Peyer's patch (tissue), 4 donors: ENCODE measurements around the gene ADARB1.

ENCODE experiments used
- POLR2A ChIP-seq, 2 donors: fragments of 450-650 bp; IDR thresholded peaks; one replicate each; pipeline ENCODE4 v1.5.1; 2017; ENCODE audit warnings: antibody characterized with exemption in 2 of 2, mild to moderate bottlenecking in 2 of 2, moderate library complexity in 2 of 2
- TF ChIP-seq, protein P1 (sequence below), 6 experiments: fragments of 450-650 bp in 4 of 6; fragments of 200-600 bp in 2 of 6; sonication (generic) in 1 of 6; IDR thresholded peaks; one replicate each; pipeline ENCODE4 v1.5.1; 2017 to 2019; ENCODE audit warnings: antibody characterized with exemption in 6 of 6, mild to moderate bottlenecking in 3 of 6, moderate library complexity in 1 of 6

DNA sequence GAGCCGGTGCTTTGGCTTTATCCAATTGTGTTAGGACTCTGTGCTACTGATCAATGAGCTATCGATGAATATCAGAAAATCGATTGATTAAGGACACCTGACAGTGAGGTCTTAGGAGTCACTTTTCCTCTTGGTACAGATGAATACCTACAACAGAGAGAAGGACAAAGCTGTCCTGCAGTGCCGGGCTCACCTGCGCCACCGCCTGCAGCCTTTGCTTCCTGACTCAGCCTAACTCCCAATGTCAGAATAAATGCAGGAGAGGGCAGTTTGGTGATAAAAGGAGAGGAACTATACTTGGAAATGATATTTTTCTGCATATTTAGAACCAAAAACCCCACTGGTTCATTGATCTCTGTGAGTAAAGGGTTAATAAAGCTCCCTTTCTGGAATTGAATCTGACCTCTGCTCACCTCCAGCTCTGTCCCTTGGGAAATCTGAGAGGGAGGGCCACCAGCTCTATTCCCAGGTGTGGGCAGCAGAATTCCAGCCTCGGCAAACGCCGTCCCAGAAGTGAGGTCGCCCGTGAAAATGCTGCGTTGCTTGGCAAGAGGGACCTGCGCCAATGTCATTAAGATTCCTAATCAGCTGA lies 174.0 kb downstream of the ADARB1 start:
- TF ChIP-seq, protein P1, sequence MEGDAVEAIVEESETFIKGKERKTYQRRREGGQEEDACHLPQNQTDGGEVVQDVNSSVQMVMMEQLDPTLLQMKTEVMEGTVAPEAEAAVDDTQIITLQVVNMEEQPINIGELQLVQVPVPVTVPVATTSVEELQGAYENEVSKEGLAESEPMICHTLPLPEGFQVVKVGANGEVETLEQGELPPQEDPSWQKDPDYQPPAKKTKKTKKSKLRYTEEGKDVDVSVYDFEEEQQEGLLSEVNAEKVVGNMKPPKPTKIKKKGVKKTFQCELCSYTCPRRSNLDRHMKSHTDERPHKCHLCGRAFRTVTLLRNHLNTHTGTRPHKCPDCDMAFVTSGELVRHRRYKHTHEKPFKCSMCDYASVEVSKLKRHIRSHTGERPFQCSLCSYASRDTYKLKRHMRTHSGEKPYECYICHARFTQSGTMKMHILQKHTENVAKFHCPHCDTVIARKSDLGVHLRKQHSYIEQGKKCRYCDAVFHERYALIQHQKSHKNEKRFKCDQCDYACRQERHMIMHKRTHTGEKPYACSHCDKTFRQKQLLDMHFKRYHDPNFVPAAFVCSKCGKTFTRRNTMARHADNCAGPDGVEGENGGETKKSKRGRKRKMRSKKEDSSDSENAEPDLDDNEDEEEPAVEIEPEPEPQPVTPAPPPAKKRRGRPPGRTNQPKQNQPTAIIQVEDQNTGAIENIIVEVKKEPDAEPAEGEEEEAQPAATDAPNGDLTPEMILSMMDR (IDR thresholded peaks at IDR 0.05) = no peak
- no peak for TF ChIP-seq POLR2A (IDR thresholded peaks at IDR 0.05)
